Osteoblast (primary cell): ENCODE results near the gene EBLN1. TPM values are rescaled to one million over a fixed set of nuclear protein-coding genes. Genes with fewer than 3 reads are reported as not detected.

ENCODE experiments used
- DNase-seq: peaks from one replicate; pipeline ENCODE4 v3.0.0; 2011; ENCODE audit warnings: low spot score, mixed read lengths; ENCODE audit not compliant: insufficient read length; ENCODE audit errors: missing footprints
- H2AFZ ChIP-seq: 2 replicates; pipeline ENCODE4 v1.6.0; 2011; ENCODE audit warnings: mild to moderate bottlenecking, low read length
- H3K27ac ChIP-seq: 2 replicates; pipeline ENCODE4 v1.5.1; 2011; ENCODE audit warnings: mild to moderate bottlenecking, low read depth, low read length, moderate library complexity
- H3K27me3 ChIP-seq: 2 replicates; pipeline ENCODE4 v1.6.0; 2012; ENCODE audit warnings: mild to moderate bottlenecking, control low read depth, inconsistent platforms, low read length, moderate library complexity; ENCODE audit not compliant: insufficient read depth
- H3K36me3 ChIP-seq: 2 replicates; pipeline ENCODE4 v1.5.1; 2011; ENCODE audit warnings: mild to moderate bottlenecking, low read length, control low read depth, moderate library complexity; ENCODE audit not compliant: insufficient read depth
- H3K4me1 ChIP-seq: 2 replicates; pipeline ENCODE4 v1.5.1; 2011; ENCODE audit warnings: mild to moderate bottlenecking, low read length, control low read depth, moderate library complexity; ENCODE audit not compliant: insufficient read depth
- H3K4me2 ChIP-seq: 2 replicates; pipeline ENCODE4 v1.6.0; 2011; ENCODE audit warnings: mild to moderate bottlenecking, low read length; ENCODE audit not compliant: insufficient read depth
- H3K4me3 ChIP-seq: fragments of 200-600 bp; sonication (generic); 3 replicates; pipeline ENCODE4 v1.5.1; 2012; ENCODE audit warnings: mild to moderate bottlenecking, low read length, inconsistent platforms; ENCODE audit not compliant: insufficient read depth
- H3K79me2 ChIP-seq: 2 replicates; pipeline ENCODE4 v1.6.0; 2012; ENCODE audit warnings: mild to moderate bottlenecking, low read length, control low read depth, inconsistent platforms; ENCODE audit not compliant: insufficient read depth
- H3K9me3 ChIP-seq: 2 replicates; pipeline ENCODE4 v1.5.1; 2011; ENCODE audit warnings: low read depth, low read length, control low read depth
- H4K20me1 ChIP-seq: 2 replicates; pipeline ENCODE4 v1.6.0; 2012; ENCODE audit warnings: mild to moderate bottlenecking, low read length, control low read depth; ENCODE audit not compliant: insufficient read depth
- total RNA-seq: library from RNA; depleted of rRNA; stranded (reverse); fragments of >200 nt; gene quantifications from 2 replicates; pipeline ENCODE4 v1.2.3, GENCODE V29; 2012
- TF ChIP-seq, protein P1 (sequence below): IDR thresholded peaks from 2 replicates; pipeline ENCODE4 v1.5.1; 2011; ENCODE audit warnings: mild to moderate bottlenecking, low read depth, low read length, moderate library complexity; ENCODE audit errors: extremely low read depth

The EBLN1 gene
- total RNA-seq, 1 donor: not detected

DNA sequence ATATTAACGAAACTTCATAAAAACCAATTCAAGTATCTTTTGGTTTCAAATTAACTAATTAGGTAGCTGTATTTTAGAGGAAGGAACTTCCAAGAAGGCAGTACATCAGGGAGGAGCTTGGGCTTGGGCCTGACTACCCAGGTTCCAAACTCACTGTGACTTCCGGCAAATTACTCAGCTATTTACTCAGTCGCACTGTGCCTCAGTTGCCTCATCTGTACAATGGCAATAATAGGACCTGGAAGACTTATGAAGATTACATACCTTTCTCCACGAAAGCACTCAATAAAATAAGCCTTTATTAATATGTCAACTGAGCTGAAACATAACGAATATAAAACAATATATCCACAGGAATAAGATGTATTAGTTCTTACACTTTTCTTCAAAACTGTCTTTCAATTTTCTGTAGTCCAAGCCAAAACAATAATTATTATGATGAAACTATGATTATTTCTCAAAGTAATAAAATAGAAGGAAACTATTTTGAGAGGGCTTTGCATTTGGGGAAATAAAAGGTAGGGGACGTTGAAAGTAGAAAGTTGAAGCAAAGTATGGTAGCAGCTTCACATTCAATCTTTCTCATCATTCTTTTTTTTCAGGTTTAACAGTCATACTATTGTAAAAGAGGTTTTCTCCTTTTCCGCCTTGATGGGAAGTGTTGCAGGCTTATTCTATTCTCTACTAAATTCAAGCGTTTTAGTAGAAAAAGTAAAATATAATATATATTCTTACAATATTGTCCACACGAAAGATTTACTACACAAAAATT is 10.5 kb upstream of the EBLN1 start:
- TF ChIP-seq, protein P1, sequence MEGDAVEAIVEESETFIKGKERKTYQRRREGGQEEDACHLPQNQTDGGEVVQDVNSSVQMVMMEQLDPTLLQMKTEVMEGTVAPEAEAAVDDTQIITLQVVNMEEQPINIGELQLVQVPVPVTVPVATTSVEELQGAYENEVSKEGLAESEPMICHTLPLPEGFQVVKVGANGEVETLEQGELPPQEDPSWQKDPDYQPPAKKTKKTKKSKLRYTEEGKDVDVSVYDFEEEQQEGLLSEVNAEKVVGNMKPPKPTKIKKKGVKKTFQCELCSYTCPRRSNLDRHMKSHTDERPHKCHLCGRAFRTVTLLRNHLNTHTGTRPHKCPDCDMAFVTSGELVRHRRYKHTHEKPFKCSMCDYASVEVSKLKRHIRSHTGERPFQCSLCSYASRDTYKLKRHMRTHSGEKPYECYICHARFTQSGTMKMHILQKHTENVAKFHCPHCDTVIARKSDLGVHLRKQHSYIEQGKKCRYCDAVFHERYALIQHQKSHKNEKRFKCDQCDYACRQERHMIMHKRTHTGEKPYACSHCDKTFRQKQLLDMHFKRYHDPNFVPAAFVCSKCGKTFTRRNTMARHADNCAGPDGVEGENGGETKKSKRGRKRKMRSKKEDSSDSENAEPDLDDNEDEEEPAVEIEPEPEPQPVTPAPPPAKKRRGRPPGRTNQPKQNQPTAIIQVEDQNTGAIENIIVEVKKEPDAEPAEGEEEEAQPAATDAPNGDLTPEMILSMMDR: no peak
- no peaks in the 10 kb centered on the region for H3K9me3 ChIP-seq
- peak overlapping the region; percentile 76 for H3K4me3 ChIP-seq
- H3K36me3 ChIP-seq: no peaks in the 10 kb centered on the region
- H3K4me1 ChIP-seq: peaks cover 9% of the 10 kb centered on the region
- H3K27me3 ChIP-seq: no peaks in the 10 kb centered on the region
- no peaks in the 10 kb centered on the region for H4K20me1 ChIP-seq
- no peak for DNase-seq
- peak overlapping the region; percentile 88 for H3K27ac ChIP-seq
- peak overlapping the region; percentile 93 for H2AFZ ChIP-seq
- peak overlapping the region; percentile 88 for H3K4me2 ChIP-seq
- H3K79me2 ChIP-seq: no peaks in the 10 kb centered on the region

DNA sequence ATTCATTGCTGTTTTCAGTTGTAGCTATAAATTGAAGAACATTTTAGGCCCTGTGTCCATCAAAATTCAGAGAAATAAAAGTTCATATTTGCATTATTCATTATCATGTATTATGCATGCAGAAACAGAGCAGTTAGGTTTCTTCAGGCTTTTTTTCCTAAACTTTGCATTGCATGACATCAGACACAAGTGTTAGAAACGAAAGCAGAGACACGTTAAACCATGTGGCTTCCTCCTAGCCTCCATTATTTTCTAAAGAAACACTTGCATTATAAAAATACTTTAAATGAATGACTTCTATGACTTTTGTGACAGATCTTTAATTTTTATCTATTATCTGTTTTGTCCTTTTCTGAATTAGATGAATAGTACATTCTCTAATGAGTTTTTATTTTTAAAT is 8.8 kb upstream of the EBLN1 start:
- no peak overlapping the region for H2AFZ ChIP-seq
- no peaks in the 10 kb centered on the region for H3K9me3 ChIP-seq
- no peak for DNase-seq
- H3K4me3 ChIP-seq: no peak overlapping the region
- no peaks in the 10 kb centered on the region for H3K36me3 ChIP-seq
- peaks cover 9% of the 10 kb centered on the region for H3K4me1 ChIP-seq
- no peaks in the 10 kb centered on the region for H4K20me1 ChIP-seq
- no peaks in the 10 kb centered on the region for H3K79me2 ChIP-seq
- no peaks in the 10 kb centered on the region for H3K27me3 ChIP-seq
- H3K27ac ChIP-seq: no peak overlapping the region
- TF ChIP-seq, protein P1: no peak
- no peak overlapping the region for H3K4me2 ChIP-seq

DNA sequence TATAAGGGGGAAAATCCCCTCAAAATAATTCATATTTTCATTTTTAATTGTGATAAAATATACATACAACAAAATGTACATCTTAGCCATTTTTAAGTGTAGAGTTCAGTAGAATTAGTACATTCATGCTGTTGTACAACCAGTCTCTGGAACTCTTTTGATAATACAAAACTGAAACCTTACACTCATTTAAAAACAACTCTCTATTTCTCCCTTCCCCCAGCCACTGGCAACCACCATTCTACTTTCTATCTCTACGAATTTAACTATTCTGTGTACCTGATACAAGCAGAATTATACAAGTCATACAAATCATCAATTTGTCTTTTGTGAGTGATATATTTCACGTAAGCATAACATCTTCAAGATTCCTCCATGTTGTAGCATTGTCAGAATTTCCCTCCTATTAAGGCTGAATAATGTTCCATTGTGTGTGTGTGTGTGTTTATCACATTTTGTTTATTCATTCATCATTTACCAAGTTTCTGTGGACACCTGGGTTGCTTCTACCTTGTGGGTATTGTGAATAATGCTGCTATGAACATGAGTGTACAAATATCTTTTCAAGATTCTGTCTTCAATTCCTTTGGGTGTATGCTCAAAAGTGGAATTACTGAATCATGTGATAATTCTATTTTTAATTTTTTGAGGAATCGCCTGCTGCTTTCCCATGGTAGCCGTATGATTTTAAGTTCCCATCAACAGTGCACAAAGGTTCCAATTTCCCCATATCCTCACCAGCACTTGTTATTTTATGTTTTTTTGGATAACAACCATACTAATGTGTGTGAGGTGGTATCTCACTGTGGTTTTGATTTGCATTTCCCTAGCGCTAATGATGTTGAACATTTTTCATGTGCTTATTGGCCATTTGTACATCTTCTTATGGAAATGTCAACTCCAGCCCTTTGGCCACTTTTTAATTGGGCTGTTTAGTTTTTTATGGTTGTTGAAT is 4.7 kb upstream of the EBLN1 start:
- Histone ChIP-seq H3K9me3 (no peaks in the 10 kb centered on the region), H3K4me3 (no peak overlapping the region), H3K27me3 (no peaks in the 10 kb centered on the region), H3K36me3 (no peaks in the 10 kb centered on the region), H3K27ac (no peak overlapping the region), H3K4me2 (no peak overlapping the region), H3K79me2 (no peaks in the 10 kb centered on the region), H4K20me1 (no peaks in the 10 kb centered on the region), H3K4me1 (no peaks in the 10 kb centered on the region), H2AFZ (no peak overlapping the region)
- DNase-seq: no peak
- TF ChIP-seq, protein P1: no peak

DNA sequence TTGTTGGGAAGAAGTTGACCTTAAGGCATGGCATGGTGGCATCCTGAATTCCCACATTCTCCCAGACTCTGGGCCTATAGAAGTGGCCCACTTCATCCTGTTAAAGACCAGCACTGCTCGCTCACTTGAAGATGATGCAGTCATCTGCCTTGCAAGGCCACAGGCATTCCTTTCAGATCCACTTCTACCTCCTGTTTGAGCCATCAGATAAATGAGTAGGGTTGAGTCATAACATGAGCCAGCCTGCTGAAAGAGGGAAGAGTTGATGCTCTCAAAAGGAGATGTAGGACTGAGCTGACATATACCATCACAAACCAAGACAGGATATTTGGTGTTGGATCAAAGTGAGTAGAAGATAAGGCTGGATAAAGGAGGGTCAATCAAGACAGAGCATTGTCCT is 1.5 kb upstream of the EBLN1 start:
- no peaks in the 10 kb centered on the region for H3K36me3 ChIP-seq
- no peaks in the 10 kb centered on the region for H3K27me3 ChIP-seq
- no peaks in the 10 kb centered on the region for H3K9me3 ChIP-seq
- H3K79me2 ChIP-seq: no peaks in the 10 kb centered on the region
- DNase-seq: no peak
- H3K4me2 ChIP-seq: no peak overlapping the region
- H3K27ac ChIP-seq: no peak overlapping the region
- TF ChIP-seq, protein P1: no peak
- H4K20me1 ChIP-seq: no peaks in the 10 kb centered on the region
- no peak overlapping the region for H2AFZ ChIP-seq
- H3K4me3 ChIP-seq: no peak overlapping the region
- no peaks in the 10 kb centered on the region for H3K4me1 ChIP-seq
